Endodermal cell (in vitro differentiated cells): ENCODE measurements around the gene TEX261. TPM values are rescaled to one million over a fixed set of nuclear protein-coding genes. Genes with fewer than 3 reads are reported as not detected.

Source experiments
- DNase-seq: peaks from one replicate; pipeline ENCODE4 v3.0.0-alpha.2; 2017
- H3K27ac ChIP-seq: 2 replicates; pipeline ENCODE4 v1.5.1; 2013; ENCODE audit warnings: mild to moderate bottlenecking, low read depth, low read length, moderate library complexity
- H3K27me3 ChIP-seq: 2 replicates; pipeline ENCODE4 v1.6.1; 2013; ENCODE audit warnings: mild to moderate bottlenecking, low read length, moderate library complexity; ENCODE audit not compliant: insufficient read depth, control insufficient read depth, poor library complexity, severe bottlenecking
- H3K36me3 ChIP-seq: 2 replicates; pipeline ENCODE4 v1.7.0; 2013; ENCODE audit warnings: mild to moderate bottlenecking, low read length, moderate library complexity; ENCODE audit not compliant: control insufficient read depth, insufficient read depth
- H3K4me1 ChIP-seq: one replicate; pipeline ENCODE4 v1.7.0; 2013; ENCODE audit warnings: low read length; ENCODE audit not compliant: control insufficient read depth, insufficient read depth
- H3K4me3 ChIP-seq: 2 replicates; pipeline ENCODE4 v1.5.1; 2013; ENCODE audit warnings: mild to moderate bottlenecking, low read length, moderate library complexity
- H3K9ac ChIP-seq: 2 replicates; pipeline ENCODE4 v1.6.1; 2013; ENCODE audit warnings: mild to moderate bottlenecking, low read length, moderate library complexity; ENCODE audit not compliant: poor library complexity, severe bottlenecking; ENCODE audit errors: extremely low read depth
- H3K9me3 ChIP-seq: 2 replicates; pipeline ENCODE4 v1.6.1; 2013; ENCODE audit warnings: mild to moderate bottlenecking, low read length, moderate library complexity; ENCODE audit not compliant: control insufficient read depth
- H3K27ac Mint-ChIP-seq: 2 replicates; pipeline ENCODE4 v1.8.0; 2020; ENCODE audit warnings: mixed read lengths
- H3K27me3 Mint-ChIP-seq: 2 replicates; pipeline ENCODE4 v1.8.0; 2021; ENCODE audit warnings: mild to moderate bottlenecking, mixed read lengths; ENCODE audit not compliant: insufficient read depth
- H3K36me3 Mint-ChIP-seq: 2 replicates; pipeline ENCODE4 v1.8.0; 2020; ENCODE audit warnings: low read depth, mixed read lengths
- H3K4me1 Mint-ChIP-seq: 2 replicates; pipeline ENCODE4 v1.8.0; 2020; ENCODE audit warnings: mixed read lengths
- H3K4me3 Mint-ChIP-seq: 2 replicates; pipeline ENCODE4 v1.8.0; 2020; ENCODE audit warnings: mild to moderate bottlenecking, moderate library complexity, mixed read lengths
- H3K9me3 Mint-ChIP-seq: 2 replicates; pipeline ENCODE4 v1.8.0; 2020; ENCODE audit warnings: mild to moderate bottlenecking, mixed read lengths
- CTCF ChIP-seq: fragments of 200-600 bp; sonication (generic); conservative IDR thresholded peaks from 2 replicates; pipeline ENCODE4 v1.5.0; 2021; ENCODE audit warnings: antibody characterized with exemption, mild to moderate bottlenecking
- WGBS, 2 experiments: methylation state at CpG; one replicate each; pipeline versions ENCODE4 v1.1.5 to v1.1.7; 2013; ENCODE audit warnings: missing lambda C conversion rate in 2 of 2, mixed read lengths in 1 of 2; ENCODE audit not compliant: insufficient coverage in 1 of 2, insufficient read length in 1 of 2; 5-methylcytosine and 5-hydroxymethylcytosine counted together
- total RNA-seq, 2 donors: library from RNA; stranded (reverse); fragmentation: NEBNext Ultra II Directional in 1 of 2; extraction: Animal tissue kit (Norgen Biotek cat#: 25700) in 1 of 2; gene quantifications; 2 replicates in 1 of 2; 3 replicates in 1 of 2; pipeline ENCODE4 v1.2.1, GENCODE V29; 2021

Gene TEX261
- total RNA-seq, 2 donors from 2014 or later: 13.3 to 19.9 TPM

DNA sequence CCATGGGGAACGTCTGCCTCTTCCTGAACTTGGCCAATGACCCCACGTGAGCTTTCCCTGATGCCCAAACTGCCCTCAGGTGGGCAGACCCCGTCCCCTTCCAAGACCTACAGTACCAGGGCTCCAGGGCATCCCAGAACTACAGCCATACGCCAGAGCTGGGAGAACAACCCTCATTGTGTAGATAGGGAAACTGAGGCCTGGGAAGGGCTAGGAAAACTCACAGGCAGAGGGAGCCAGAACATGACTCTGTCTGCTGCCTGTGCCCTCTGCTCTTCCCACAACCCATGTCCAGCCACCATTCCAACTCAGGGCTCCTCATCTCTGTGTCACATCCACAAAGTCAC lies 33.1 kb downstream of the TEX261 start:
- H3K36me3 ChIP-seq: no peaks in the 10 kb centered on the region
- no peak overlapping the region for H3K9ac ChIP-seq
- Mint-ChIP-seq H3K4me3 (no peak overlapping the region), H3K27ac (no peak overlapping the region), H3K4me1 (peaks cover 2% of the 10 kb centered on the region), H3K36me3 (no peaks in the 10 kb centered on the region), H3K9me3 (no peaks in the 10 kb centered on the region), H3K27me3 (peaks cover 65% of the 10 kb centered on the region)
- H3K4me1 ChIP-seq: no peaks in the 10 kb centered on the region
- DNase-seq: no peak
- H3K27ac ChIP-seq: no peak overlapping the region
- H3K27me3 ChIP-seq: peaks cover 52% of the 10 kb centered on the region
- no peak overlapping the region for H3K4me3 ChIP-seq
- TF ChIP-seq CTCF: no peak
- WGBS, 2 experiments: 78 to 83% methylated on average over 3 to 4 of the region's 4 CpGs
- H3K9me3 ChIP-seq: no peaks in the 10 kb centered on the region

GRCh38 chr2:70960833-70961647 lies 33.6 kb downstream of the TEX261 start:
- H3K27me3 Mint-ChIP-seq: peaks cover 66% of the 10 kb centered on the region
- H3K9ac ChIP-seq: no peak overlapping the region
- H3K36me3 Mint-ChIP-seq: no peaks in the 10 kb centered on the region
- H3K27me3 ChIP-seq: peaks cover 50% of the 10 kb centered on the region
- no peaks in the 10 kb centered on the region for H3K4me1 ChIP-seq
- no peak overlapping the region for H3K4me3 Mint-ChIP-seq
- no peaks in the 10 kb centered on the region for H3K9me3 Mint-ChIP-seq
- peak; percentile 22 for TF ChIP-seq CTCF
- H3K36me3 ChIP-seq: no peaks in the 10 kb centered on the region
- H3K27ac ChIP-seq: no peak overlapping the region
- H3K4me3 ChIP-seq: no peak overlapping the region
- H3K27ac Mint-ChIP-seq: no peak overlapping the region
- WGBS, 2 experiments: 83 to 85% methylated on average over 12 to 14 of the region's 14 CpGs
- H3K9me3 ChIP-seq: no peaks in the 10 kb centered on the region
- DNase-seq: peak; percentile 81
- peaks cover 2% of the 10 kb centered on the region for H3K4me1 Mint-ChIP-seq

GRCh38 chr2:70959851-70960832 lies 34.5 kb downstream of the TEX261 start:
- Histone ChIP-seq H3K27ac (no peak overlapping the region), H3K4me1 (no peaks in the 10 kb centered on the region), H3K4me3 (no peak overlapping the region), H3K9me3 (no peaks in the 10 kb centered on the region), H3K27me3 (peaks cover 51% of the 10 kb centered on the region), H3K36me3 (no peaks in the 10 kb centered on the region), H3K9ac (no peak overlapping the region)
- H3K9me3 Mint-ChIP-seq: no peaks in the 10 kb centered on the region
- no peak overlapping the region for H3K27ac Mint-ChIP-seq
- WGBS, 2 experiments: 86 to 94% methylated on average over 9 to 17 of the region's 17 CpGs
- peaks cover 2% of the 10 kb centered on the region for H3K4me1 Mint-ChIP-seq
- H3K36me3 Mint-ChIP-seq: no peaks in the 10 kb centered on the region
- peak; percentile 83 for DNase-seq
- H3K4me3 Mint-ChIP-seq: no peak overlapping the region
- H3K27me3 Mint-ChIP-seq: peaks cover 65% of the 10 kb centered on the region
- peak; percentile 67 for TF ChIP-seq CTCF
